Measurements from ENCODE around the gene LONRF3. TPM values are rescaled to one million over a fixed set of nuclear protein-coding genes. Genes with fewer than 3 reads are reported as not detected.

LONRF3 gene
- total RNA-seq: 10 to 100 TPM; 14.2 to 17.0 TPM
- 34.0 to 44.8 reads per million in 2 donors for total RNA-seq

DNA sequence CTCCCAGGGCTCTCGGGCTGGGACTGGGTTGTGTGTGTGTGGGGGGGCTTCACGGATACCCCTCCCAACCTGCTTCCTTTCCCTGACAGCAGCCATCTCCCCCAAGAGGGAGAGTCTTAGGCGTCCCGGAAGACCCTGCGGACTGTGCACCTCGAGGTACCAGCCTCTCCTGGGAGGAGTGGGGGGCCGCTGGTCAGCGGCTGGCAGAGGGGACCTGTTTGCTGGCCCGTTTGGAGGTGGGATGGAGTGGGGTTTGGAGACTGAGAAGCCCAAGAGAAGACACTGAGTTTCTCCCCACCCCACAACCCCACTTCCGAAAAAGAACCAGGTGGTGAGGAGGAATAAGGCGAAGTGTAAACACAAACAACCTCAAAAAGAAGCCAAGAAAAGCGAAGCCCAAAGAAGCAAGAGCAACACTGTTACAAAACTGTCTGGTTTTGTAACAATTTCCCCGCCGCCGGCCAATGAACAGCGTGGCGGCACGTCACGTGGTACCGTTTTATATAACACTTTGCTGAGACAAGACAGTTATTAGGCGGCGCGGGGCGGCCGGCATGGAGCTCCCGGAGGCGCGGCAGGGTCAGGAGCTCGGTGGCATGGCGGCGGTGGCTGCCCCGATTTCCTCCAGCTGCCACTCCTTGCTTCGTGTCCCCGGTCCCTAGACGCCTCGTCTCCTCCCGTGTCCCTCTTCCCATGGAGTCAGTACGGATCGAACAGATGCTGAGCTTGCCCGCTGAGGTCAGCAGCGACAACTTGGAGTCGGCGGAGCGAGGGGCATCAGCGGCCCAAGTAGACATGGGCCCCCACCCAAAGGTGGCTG is at the start of gene LONRF3:
Gene LONRF3, plus strand, starts transcription at position 531 of the 820 bp plus-strand sequence. Its CDS starts 163 bp downstream, at position 694.
- Mint-ChIP-seq H3K4me1 (peaks cover 11% of the 10 kb centered on the region), H3K27me3 (peaks cover 8% of the 10 kb centered on the region), H3K36me3 (ENCODE audit: low read depth) (no peaks in the 10 kb centered on the region), H3K4me3 (peak within 1 kb of the TSS; percentile 96), H3K27ac (peak within 1 kb of the TSS; percentile 96)
- no peaks in the 10 kb centered on the region for H3K9me3 ChIP-seq (ENCODE audit: control insufficient read depth, low read length, poor library complexity, severe bottlenecking)
- peak; percentile 54 to 63 (median 60) for DNase-seq
- ATAC-seq: peak; percentile 70

DNA sequence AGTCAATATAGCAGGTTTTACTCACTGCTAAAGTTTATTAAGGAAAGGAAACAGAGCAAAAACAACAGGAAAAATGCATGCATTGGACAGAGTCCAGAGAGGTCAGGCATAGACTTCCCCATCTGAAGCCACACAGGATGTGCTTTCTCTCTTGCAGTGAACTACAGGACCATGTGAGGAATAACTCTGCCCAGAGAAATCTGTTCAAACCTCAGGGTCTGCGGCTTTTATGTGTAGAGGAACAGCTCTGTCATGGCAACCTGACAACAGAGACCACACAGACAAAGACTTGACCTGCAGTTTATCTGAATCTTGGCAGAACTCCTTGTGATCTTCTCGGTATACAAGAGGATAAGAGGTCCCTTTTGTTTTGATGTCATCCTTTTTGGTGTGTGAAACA is 46.3 kb upstream of the LONRF3 start:
- no peak overlapping the region for H3K27ac Mint-ChIP-seq
- DNase-seq: no peak
- H3K27me3 Mint-ChIP-seq: no peaks in the 10 kb centered on the region
- H3K4me1 Mint-ChIP-seq: no peaks in the 10 kb centered on the region
- H3K36me3 Mint-ChIP-seq (ENCODE audit: low read depth): no peaks in the 10 kb centered on the region
- no peak overlapping the region for H3K4me3 Mint-ChIP-seq
- no peaks in the 10 kb centered on the region for H3K9me3 ChIP-seq (ENCODE audit: control insufficient read depth, low read length, poor library complexity, severe bottlenecking)
- no peak for ATAC-seq

DNA sequence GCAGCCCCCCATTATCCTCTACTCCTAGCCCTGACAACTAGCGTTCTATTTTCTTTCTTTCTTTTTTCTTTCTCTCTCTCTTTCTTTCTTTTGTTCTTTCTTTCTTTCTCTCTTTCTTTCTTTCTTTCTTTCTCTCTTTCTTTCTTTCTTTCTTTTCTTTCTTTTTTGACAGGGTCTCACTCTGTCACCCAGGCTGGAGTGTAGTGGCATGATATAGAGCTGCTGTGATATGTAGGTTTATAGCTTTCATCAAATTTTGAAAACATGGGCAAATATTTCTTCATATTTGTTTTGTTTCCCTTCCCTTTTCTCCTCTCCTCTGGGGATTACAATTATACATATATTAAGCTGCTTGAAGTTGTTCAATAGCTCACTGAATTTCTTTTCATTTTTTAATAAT is 39.1 kb upstream of the LONRF3 start:
- no peak overlapping the region for H3K4me3 Mint-ChIP-seq
- H3K27me3 Mint-ChIP-seq: peaks cover 5% of the 10 kb centered on the region
- ATAC-seq (no peak), DNase-seq (no peak)
- no peaks in the 10 kb centered on the region for H3K9me3 ChIP-seq (ENCODE audit: control insufficient read depth, low read length, poor library complexity, severe bottlenecking)
- H3K36me3 Mint-ChIP-seq (ENCODE audit: low read depth): peaks cover 3% of the 10 kb centered on the region
- no peaks in the 10 kb centered on the region for H3K4me1 Mint-ChIP-seq
- H3K27ac Mint-ChIP-seq: no peak overlapping the region

DNA sequence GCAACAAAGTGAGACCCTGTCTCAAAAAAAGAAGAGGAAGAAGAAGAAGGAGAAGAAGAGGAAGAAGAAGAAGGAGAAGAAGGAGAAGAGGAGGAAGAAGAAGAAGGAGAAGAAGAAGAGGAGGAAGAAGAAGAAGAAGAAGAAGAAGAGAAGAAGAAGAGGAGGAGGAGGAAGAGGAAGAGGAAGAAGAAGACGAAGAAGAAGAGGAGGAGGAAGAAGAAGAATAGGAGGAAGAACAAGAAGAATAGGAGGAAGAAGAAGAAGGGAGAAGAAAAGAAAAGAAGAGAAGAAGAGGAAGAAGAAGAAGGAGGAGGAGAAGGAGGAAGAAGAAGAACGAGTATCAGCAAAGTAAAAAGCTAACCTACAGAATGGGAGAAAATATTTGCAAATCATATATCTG is 33.3 kb upstream of the LONRF3 start:
- ATAC-seq: no peak
- no peaks in the 10 kb centered on the region for H3K4me1 Mint-ChIP-seq
- H3K27me3 Mint-ChIP-seq: no peaks in the 10 kb centered on the region
- no peaks in the 10 kb centered on the region for H3K36me3 Mint-ChIP-seq (ENCODE audit: low read depth)
- H3K9me3 ChIP-seq (ENCODE audit: control insufficient read depth, low read length, poor library complexity, severe bottlenecking): no peaks in the 10 kb centered on the region
- H3K27ac Mint-ChIP-seq: no peak overlapping the region
- H3K4me3 Mint-ChIP-seq: no peak overlapping the region
- DNase-seq: no peak

DNA sequence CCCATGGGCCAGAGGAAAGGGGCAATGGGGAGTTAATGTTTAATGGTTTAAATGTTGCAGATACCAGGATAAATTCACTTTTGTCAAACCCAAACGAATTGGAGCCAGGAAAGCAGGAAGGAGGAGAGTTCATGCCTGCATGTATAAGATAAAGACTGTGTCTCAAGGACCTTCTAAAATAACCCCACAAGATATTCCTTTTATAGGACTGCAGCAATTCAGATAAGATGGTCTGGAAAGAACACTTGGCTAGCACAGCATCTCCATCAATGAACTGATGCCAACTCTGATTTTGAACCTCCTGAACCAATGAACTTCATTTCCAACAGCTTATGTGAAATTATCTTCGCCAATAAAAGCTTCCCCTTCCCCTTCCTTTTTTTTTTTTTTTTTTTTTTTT is 31.3 kb upstream of the LONRF3 start:
- DNase-seq: no peak
- no peak overlapping the region for H3K27ac Mint-ChIP-seq
- H3K4me3 Mint-ChIP-seq: no peak overlapping the region
- no peaks in the 10 kb centered on the region for H3K27me3 Mint-ChIP-seq
- no peaks in the 10 kb centered on the region for H3K9me3 ChIP-seq (ENCODE audit: control insufficient read depth, low read length, poor library complexity, severe bottlenecking)
- ATAC-seq: no peak
- H3K4me1 Mint-ChIP-seq: no peaks in the 10 kb centered on the region
- no peaks in the 10 kb centered on the region for H3K36me3 Mint-ChIP-seq (ENCODE audit: low read depth)

GRCh38 chrX:118945921-118946320 is 28.5 kb upstream of the LONRF3 start:
- Mint-ChIP-seq H3K4me1 (no peaks in the 10 kb centered on the region), H3K27me3 (no peaks in the 10 kb centered on the region), H3K36me3 (ENCODE audit: low read depth) (no peaks in the 10 kb centered on the region), H3K27ac (no peak overlapping the region), H3K4me3 (no peak overlapping the region)
- ATAC-seq (no peak), DNase-seq (no peak)
- no peaks in the 10 kb centered on the region for H3K9me3 ChIP-seq (ENCODE audit: control insufficient read depth, low read length, poor library complexity, severe bottlenecking)

GRCh38 chrX:118948270-118948669 is 26.1 kb upstream of the LONRF3 start:
- Mint-ChIP-seq H3K27ac (no peak overlapping the region), H3K4me1 (no peaks in the 10 kb centered on the region), H3K27me3 (no peaks in the 10 kb centered on the region), H3K4me3 (no peak overlapping the region), H3K36me3 (ENCODE audit: low read depth) (no peaks in the 10 kb centered on the region)
- H3K9me3 ChIP-seq (ENCODE audit: control insufficient read depth, low read length, poor library complexity, severe bottlenecking): no peaks in the 10 kb centered on the region
- ATAC-seq (no peak), DNase-seq (no peak)

GRCh38 chrX:118961866-118962560 is 12.4 kb upstream of the LONRF3 start:
- DNase-seq (no peak), ATAC-seq (no peak)
- Mint-ChIP-seq H3K36me3 (ENCODE audit: low read depth) (no peaks in the 10 kb centered on the region), H3K27me3 (no peaks in the 10 kb centered on the region), H3K4me3 (no peak overlapping the region), H3K27ac (no peak overlapping the region), H3K4me1 (no peaks in the 10 kb centered on the region)
- H3K9me3 ChIP-seq (ENCODE audit: control insufficient read depth, low read length, poor library complexity, severe bottlenecking): no peaks in the 10 kb centered on the region

- H3K9me3 ChIP-seq (ENCODE audit: control insufficient read depth, low read length, poor library complexity, severe bottlenecking): no peaks in the 10 kb centered on the region
- H3K4me1 Mint-ChIP-seq: no peaks in the 10 kb centered on the region
- DNase-seq (no peak), ATAC-seq (no peak)
- H3K36me3 Mint-ChIP-seq (ENCODE audit: low read depth): no peaks in the 10 kb centered on the region
- no peaks in the 10 kb centered on the region for H3K27me3 Mint-ChIP-seq
- no peak overlapping the region for H3K27ac Mint-ChIP-seq
- H3K4me3 Mint-ChIP-seq: no peak overlapping the region
Observed at GRCh38 chrX:118963159-118963558, 11.3 kb upstream of the LONRF3 start.

DNA sequence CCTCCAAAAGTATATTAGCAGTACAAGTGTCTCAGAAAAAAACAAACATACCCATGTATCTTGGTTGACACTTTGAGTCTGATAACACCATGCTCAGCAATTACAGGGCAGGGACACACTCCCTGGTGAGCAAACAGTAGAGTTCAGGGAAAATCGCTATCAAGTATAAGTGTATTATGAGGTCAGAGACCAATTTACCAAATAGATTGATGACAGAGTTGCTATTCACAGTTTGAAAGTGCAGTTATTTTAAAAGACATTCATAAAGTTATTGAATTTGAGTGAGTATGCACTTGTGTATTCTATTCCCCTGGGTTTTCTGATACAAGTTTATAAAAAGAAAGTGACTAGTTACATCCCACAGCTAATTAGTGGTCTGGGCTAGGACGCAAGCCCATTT is 10.2 kb upstream of the LONRF3 start:
- no peaks in the 10 kb centered on the region for H3K27me3 Mint-ChIP-seq
- H3K36me3 Mint-ChIP-seq (ENCODE audit: low read depth): no peaks in the 10 kb centered on the region
- no peak for ATAC-seq
- H3K4me1 Mint-ChIP-seq: no peaks in the 10 kb centered on the region
- no peak overlapping the region for H3K4me3 Mint-ChIP-seq
- no peak for DNase-seq
- no peak overlapping the region for H3K27ac Mint-ChIP-seq
- H3K9me3 ChIP-seq (ENCODE audit: control insufficient read depth, low read length, poor library complexity, severe bottlenecking): no peaks in the 10 kb centered on the region

GRCh38 chrX:118965395-118965794 is 9.0 kb upstream of the LONRF3 start:
- Mint-ChIP-seq H3K27me3 (no peaks in the 10 kb centered on the region), H3K27ac (no peak overlapping the region), H3K36me3 (ENCODE audit: low read depth) (no peaks in the 10 kb centered on the region), H3K4me3 (no peak overlapping the region), H3K4me1 (no peaks in the 10 kb centered on the region)
- ATAC-seq (no peak), DNase-seq (no peak)
- H3K9me3 ChIP-seq (ENCODE audit: control insufficient read depth, low read length, poor library complexity, severe bottlenecking): no peaks in the 10 kb centered on the region

DNA sequence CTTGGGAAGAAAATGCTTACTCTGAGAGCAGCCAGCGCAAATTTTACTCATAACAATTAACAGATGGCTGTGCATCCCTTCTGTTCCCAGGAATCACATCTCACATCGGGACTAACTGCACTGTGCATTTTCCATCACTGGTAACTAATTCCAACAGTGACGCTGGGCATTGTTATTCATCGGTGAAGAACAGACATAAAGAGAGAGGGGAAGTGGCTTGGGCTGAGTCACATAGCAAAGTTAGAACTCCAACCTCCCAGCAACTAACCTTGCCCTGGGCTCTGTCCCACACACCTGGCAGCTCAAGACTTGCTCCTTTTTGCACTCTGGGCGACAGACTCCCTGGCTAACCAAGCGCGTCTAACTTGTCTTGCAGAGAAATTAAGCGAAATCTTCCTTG is 6.4 kb upstream of the LONRF3 start:
- no peaks in the 10 kb centered on the region for H3K9me3 ChIP-seq (ENCODE audit: control insufficient read depth, low read length, poor library complexity, severe bottlenecking)
- Mint-ChIP-seq H3K27me3 (peaks cover 5% of the 10 kb centered on the region), H3K27ac (no peak overlapping the region), H3K4me1 (no peaks in the 10 kb centered on the region), H3K4me3 (no peak overlapping the region), H3K36me3 (ENCODE audit: low read depth) (no peaks in the 10 kb centered on the region)
- DNase-seq (no peak), ATAC-seq (no peak)

GRCh38 chrX:118971552-118971951 is 2.9 kb upstream of the LONRF3 start:
- peaks cover 9% of the 10 kb centered on the region for H3K4me1 Mint-ChIP-seq
- H3K27ac Mint-ChIP-seq: no peak overlapping the region
- no peaks in the 10 kb centered on the region for H3K36me3 Mint-ChIP-seq (ENCODE audit: low read depth)
- no peak overlapping the region for H3K4me3 Mint-ChIP-seq
- no peaks in the 10 kb centered on the region for H3K9me3 ChIP-seq (ENCODE audit: control insufficient read depth, low read length, poor library complexity, severe bottlenecking)
- H3K27me3 Mint-ChIP-seq: peaks cover 8% of the 10 kb centered on the region
- ATAC-seq: no peak
- DNase-seq: no peak

Data from T-helper 17 cell (primary cell).